PFSK-1 (cell line): Measurements from ENCODE around the gene KRT26.

ENCODE experiments used
- FOXP2 ChIP-seq: optimal IDR thresholded peaks from 2 replicates; pipeline ENCODE3; 2011; ENCODE audit warnings: borderline replicate concordance, control low read depth, inconsistent platforms; ENCODE audit not compliant: insufficient read depth; ENCODE audit errors: extremely low read length, extremely low read depth
- POLR2AphosphoS5 ChIP-seq: IDR thresholded peaks from 2 replicates; pipeline ENCODE4 v1.6.1; 2012; ENCODE audit warnings: low read depth, mild to moderate bottlenecking, control low read depth, low read length, moderate library complexity
- TAF1 ChIP-seq: IDR thresholded peaks from 2 replicates; pipeline ENCODE4 v1.6.1; 2012; ENCODE audit warnings: low read length, control low read depth, borderline replicate concordance; ENCODE audit not compliant: insufficient read depth
- TF ChIP-seq, protein P1 (sequence below), 2 experiments: IDR thresholded peaks; 2 replicates each; pipeline versions ENCODE4 v1.6.1 to v1.8.0; 2011 to 2012; ENCODE audit warnings: low read depth in 2 of 2, low read length in 2 of 2, control low read depth in 1 of 2, inconsistent platforms in 1 of 2, mild to moderate bottlenecking in 1 of 2, moderate library complexity in 1 of 2; ENCODE audit not compliant: insufficient read depth in 1 of 2

DNA sequence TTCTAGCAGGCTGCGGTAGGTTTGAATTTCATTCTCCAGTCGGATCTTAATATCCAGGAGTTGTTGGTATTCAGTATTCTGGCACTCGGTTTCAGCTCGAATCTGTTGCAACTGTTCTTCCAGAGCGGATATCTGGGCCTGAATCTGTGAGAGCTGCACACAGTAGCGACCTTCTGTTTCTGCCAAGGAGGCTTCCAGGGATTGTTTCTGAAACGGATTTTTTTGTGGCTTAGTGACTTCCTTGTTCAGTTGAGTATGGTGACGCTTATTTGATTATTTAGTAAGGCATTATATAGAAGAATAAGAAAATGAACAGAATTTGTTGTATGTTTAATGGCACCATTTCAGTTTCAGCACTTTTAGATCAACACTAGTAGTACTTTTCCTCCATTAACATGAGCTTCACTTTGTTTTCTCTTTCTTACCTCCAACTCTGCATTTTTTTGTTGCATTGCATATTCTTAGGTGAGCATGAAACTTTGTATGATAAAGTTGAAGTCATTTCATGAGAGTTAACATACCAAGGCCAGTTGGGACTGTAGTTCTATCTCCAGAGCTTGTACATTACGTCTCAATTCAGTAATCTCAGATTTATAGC, 47.6 kb upstream of the KRT26 start:
- TF ChIP-seq, protein P1, sequence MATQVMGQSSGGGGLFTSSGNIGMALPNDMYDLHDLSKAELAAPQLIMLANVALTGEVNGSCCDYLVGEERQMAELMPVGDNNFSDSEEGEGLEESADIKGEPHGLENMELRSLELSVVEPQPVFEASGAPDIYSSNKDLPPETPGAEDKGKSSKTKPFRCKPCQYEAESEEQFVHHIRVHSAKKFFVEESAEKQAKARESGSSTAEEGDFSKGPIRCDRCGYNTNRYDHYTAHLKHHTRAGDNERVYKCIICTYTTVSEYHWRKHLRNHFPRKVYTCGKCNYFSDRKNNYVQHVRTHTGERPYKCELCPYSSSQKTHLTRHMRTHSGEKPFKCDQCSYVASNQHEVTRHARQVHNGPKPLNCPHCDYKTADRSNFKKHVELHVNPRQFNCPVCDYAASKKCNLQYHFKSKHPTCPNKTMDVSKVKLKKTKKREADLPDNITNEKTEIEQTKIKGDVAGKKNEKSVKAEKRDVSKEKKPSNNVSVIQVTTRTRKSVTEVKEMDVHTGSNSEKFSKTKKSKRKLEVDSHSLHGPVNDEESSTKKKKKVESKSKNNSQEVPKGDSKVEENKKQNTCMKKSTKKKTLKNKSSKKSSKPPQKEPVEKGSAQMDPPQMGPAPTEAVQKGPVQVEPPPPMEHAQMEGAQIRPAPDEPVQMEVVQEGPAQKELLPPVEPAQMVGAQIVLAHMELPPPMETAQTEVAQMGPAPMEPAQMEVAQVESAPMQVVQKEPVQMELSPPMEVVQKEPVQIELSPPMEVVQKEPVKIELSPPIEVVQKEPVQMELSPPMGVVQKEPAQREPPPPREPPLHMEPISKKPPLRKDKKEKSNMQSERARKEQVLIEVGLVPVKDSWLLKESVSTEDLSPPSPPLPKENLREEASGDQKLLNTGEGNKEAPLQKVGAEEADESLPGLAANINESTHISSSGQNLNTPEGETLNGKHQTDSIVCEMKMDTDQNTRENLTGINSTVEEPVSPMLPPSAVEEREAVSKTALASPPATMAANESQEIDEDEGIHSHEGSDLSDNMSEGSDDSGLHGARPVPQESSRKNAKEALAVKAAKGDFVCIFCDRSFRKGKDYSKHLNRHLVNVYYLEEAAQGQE (IDR thresholded peaks at IDR 0.05; ENCODE audit: insufficient read depth in 1 of 2, low read depth in 2 of 2, low read length in 2 of 2): no peak
- TF ChIP-seq TAF1 (no peak), FOXP2 (no peak), POLR2AphosphoS5 (no peak)
